NCI-H345 (cell line): ENCODE results near the gene SRBD1.

Experiments
- DNase-seq: peaks from one replicate; lab custom pipeline; 2025; lab: John Stamatoyannopoulos, UW

SRBD1 gene

DNA sequence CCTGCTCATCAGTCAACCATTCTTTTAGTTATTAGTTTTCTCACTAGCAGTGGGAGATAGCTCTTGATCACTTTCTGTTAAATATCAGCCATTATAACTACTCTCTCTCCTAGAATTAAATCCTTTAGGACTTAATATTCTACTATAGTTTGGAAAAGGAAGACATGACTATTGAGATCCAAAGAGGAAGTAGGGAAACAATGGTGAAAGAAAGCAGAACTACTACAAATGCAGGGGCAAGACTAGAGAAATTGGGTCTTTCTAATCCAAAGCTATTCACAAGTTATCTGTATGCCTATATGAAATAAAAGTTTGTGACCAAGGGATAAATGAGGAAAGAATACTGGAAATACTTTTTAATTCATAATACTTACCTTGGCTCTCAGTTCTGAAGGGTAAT is 65.1 kb downstream of the SRBD1 start:
- no peak for DNase-seq

DNA sequence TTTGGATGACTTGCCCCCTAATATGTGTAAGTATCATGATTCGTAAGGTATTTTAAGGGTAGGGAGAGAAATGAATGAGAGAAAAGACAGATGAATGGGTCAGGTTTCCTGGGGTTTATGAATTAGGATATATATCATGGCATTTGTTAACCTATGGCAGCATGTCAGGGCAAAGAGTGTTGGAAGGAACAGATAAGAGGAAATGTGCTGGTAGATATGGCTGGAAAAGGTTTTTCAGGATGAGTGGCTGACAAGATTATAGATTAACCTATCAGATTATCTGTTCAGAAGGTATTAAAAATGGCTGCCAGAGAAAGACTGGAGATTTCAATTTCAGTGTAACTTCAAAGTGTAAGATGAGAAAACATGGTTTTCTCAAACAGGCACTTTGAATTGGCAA is 67.8 kb downstream of the SRBD1 start:
- no peak for DNase-seq

DNA sequence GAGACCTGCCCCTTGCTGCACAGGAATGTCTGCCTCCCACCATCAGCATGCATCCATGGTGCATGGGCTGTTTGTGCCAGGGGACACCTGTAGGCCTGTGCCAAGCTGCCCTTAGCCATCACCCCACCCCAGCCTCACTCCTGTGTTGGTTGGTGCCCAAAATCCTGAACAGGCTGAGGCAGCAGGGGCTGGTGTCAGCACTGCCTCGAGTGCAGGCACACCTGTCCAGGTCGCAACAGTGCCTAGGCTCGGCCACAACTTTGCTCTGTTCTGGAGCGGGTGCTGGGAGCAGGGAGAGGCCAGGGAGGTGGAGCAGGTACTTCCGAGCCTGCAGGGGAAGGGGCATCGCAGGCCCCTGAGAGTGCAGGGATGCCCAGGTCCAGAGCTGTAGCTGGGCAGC is 69.1 kb downstream of the SRBD1 start:
- DNase-seq: no peak

DNA sequence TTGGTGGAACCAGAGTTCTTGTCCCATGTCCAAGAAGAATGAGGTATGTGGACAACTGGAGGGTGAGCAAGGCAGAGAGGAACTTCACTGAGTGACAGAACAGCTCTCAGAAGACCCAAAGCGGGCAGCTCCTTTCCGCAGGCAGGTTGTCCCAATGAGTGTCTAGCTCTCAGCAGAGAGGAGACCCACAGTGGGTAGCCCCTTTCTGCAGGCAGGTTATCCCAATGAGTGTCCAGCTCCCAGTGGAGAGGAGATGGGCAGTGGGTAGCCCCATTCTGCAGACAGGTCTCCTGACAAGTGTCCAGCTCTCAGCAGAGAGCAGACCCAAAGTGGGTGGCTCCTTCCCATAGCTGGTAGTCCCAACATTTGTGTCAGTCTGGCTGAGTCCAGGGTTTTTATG is 69.6 kb downstream of the SRBD1 start:
- DNase-seq: no peak

DNA sequence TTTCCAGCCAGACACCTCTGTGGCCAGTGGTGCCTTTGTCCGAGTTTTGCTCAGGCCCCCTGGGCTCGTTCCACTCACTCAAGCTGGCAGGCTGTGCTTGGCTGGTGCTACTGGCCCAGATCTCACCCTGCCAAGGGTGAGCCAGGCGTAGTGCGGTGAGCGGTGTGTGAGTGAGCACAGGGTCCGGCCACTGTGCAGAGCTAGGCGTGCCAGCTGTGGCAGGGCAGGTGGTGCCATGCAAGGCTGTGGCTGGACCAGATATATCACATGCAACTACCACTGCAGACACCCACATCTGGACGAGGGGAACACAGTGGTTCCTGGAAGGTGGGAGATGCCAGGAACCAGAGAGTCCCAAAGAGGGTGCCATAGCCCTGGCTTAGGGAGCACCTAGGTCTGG is 70.1 kb downstream of the SRBD1 start:
- DNase-seq: no peak

DNA sequence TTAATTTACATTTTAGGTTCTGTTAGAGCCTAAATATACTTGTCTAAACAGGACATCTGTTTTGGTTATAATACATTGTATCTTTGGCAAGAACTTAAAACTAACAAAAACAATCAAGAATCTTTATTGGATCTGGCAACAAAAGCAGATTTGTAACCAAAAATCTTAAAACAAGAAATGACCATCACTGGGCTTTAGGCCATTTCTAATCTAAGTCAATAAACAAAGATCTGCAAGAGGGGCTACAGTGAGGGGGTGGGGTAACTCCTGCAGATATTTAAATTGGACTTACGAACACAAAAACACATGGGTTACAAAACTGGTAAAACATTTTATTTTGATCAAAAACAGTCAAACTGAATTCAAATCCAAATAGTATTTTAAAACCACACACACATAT is 77.3 kb downstream of the SRBD1 start:
- DNase-seq: no peak

DNA sequence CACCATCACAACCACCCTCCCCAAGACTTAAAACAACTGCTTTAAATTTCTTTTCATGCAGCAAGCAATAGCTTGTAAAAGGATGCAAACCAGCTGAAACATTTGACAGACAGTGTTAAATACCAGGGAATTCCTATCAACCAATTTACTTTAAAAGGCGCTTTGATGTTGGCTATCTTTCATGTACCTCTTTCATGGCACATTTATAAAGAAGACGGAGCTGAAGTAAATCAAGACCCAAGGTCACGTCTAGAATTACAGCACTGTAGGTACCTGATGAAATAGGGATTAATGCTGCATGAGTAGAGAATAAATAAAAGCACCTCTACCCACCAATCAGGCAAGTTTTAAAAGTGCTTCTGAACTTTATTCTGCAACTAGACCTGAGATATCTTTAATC is 78.9 kb downstream of the SRBD1 start:
- DNase-seq: no peak

DNA sequence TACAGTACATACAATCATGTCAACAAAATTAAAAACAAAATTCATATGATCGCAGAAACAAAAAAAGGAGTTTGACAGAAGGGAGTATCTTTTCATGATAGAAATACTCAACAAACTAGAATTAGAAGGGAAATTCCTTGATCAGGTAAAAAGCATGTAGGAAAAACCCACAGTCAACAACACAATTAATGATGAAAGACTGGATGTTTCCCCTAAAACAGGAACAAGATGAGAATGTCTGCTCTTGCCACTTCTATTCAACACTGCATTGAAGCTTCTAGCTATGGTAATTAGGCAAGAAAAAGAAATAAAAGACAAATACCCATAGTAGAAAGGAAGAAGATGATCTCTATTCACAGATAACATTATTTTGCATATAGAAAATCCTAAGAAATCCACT is 87.1 kb downstream of the SRBD1 start:
- no peak for DNase-seq

DNA sequence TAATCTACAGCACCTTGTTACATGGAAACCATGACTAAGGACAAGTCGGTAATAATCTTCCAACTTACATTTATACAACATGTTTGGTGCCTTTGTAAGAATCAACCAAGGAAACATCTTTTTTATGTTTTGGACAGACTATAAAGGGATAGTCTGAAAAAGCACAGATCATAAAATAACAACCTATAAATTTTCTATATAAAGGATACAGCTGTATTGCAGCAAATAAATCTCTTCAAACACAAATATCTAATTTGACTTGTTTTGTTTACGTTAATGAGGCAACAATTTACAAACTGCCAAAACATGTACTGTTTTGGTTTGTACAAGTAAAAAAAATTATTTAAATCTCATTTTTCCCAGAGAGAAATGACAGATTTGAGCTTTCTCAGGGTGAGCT is 92.5 kb downstream of the SRBD1 start:
- DNase-seq: no peak

DNA sequence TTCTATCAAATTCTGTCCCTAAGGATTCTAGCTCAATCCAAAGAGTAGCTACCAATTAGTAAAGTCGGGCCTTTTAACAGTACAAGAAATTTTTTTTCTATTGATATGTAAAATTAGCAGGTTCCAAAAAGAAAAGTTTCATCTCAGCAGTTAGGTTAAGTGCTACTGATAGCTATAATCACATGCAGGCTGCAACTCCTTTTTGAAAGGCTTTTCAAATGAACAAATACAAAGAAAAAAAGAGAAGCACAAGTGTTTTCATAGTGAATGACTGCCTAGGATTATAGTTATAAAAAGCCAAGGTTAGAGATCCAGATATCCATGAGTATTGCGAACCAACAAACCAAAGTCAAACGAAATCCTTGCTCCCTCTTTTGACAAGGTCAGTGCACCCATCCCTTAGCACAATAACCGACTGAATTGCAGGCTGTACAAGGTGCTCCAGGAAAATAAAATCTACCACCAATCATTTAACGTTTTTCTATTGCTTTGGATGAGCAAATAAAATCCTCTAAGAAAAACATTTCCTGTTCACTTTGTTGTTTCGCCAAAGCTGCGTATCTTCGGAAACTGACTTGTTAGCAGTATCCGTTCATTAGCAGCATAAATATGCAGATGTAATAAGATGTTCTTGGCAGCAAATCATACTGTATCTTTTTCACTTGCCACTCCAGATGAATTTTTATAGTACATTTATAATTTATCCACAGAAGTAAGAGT is 100.2 kb downstream of the SRBD1 start:
- no peak for DNase-seq

DNA sequence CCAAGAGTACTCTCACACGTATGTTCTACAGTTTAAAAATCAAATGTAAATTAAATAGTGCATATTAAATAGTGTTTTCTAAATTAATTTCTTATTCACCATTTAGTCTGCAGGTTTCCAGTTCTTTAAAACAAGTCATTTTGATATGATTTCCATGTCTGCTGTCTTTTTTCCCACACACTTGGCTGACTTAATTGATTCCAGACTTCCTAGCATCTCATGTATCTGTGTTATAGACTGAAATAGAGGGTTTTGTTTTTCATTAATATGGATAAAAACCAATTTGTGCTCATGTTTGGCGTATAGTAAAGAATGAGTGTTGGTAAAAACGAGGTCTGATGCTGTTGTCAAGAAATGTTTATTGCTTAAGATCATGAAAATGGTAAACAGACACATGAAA is 104.3 kb downstream of the SRBD1 start:
- no peak for DNase-seq

DNA sequence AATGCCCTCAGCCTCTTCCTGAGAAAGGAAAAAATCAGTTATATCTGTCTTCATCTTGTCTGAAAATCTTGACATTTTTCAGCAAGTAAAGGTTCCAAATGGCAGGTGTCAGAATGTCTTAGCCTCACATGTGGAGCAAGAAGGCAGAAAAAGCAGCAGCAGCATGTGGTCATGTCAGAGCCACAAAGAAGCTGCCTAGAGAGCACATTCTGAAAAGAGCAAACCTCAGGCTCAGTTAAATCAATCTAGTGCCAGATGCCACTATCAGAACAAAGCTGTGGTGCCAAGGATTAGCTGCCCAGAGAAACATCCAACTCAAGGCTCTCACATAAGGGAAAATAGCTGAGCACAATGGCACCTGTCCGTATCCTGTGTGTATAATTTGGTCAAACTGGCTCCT is 105.9 kb downstream of the SRBD1 start:
- no peak for DNase-seq

DNA sequence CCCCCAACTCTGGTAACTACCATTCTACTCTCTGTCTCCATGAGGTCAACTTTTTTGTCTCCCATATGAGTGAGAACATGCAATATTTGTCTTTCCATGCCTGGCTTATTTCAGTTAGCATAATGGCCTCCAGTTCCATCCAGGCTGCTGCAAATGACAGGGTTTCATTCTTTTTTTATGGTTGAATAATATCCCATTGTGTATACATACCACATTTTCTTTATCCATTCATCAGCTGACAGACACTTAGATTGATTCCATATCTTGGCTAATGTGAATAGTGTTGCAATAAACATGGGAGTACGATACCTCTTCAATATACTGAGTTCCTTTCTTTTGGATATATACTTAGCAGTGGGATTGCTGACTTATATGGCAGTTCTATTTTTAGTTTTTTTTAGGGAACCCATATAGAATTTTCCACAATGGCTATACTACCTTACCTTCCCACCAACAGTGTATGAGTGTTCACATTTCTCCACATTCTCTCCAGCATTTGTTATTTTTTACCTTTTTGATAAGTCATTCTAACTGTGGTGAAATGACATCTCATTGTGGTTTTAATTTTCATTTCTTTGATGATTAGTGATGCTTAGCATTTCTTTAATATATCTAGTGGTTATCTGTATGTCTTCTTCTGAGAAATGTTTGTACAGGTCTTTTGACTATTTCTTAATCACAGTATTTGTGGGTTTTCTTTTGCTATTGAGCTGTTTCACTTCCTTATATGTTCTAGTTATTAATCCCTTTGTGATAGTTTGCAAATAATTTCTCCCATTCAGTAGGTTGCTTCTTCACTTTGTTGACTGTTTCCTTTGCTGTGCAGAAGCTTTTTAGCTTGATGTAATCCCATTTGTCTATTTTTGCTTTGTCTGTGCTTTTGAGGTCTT is 112.2 kb downstream of the SRBD1 start:
- peak; percentile 39 for DNase-seq

DNA sequence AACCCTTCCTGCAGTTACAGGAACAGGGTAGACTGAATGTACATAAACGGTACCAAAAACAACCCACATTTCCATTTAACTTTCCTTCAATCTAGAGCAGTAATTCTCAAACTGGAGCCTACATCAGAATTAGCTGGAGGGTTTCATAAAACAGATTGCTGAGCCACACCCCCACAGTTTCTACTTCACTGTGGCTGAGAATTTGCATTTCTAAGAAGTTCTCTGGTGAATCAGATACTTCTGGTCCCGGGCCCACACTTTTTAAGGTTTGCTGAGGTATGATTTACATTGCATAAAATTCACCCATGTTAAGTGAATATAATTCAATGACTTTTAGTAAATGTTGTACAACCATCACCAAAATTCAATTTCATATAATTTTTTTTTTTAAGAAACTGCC is 113.7 kb downstream of the SRBD1 start:
- DNase-seq: no peak

DNA sequence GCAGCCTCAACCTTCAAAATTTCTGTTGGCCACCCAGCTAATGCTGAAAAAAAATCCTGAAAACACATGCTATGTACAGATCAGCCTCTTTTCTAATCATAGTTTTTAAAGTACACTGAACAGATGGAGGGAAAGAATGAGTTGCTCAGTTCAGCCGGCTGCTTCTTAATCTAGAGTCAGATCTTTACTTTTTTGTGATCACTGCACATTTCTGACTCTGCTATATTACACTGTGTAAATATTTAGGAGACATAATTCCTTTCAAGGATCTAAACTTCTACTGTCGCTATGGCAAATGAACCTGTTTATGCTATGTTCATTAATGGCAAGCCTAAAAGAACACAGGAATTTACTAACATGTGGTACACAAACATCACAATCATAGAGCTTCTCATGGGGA is 114.2 kb downstream of the SRBD1 start:
- no peak for DNase-seq

DNA sequence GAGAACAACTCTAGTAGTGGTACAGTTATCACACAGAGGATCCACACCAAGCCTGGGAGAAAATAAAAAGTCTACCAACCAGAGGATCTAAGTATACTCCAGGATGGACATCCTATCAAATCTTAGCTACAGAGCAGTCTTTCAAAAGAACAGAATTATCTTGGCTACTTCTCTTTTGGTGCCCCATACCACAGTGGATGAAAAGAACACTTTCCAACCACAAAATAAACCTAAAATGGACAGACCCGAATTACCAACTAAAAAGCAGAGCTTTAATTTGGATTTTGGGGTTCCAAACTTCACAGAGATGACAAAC is 116.1 kb downstream of the SRBD1 start:
- no peak for DNase-seq

DNA sequence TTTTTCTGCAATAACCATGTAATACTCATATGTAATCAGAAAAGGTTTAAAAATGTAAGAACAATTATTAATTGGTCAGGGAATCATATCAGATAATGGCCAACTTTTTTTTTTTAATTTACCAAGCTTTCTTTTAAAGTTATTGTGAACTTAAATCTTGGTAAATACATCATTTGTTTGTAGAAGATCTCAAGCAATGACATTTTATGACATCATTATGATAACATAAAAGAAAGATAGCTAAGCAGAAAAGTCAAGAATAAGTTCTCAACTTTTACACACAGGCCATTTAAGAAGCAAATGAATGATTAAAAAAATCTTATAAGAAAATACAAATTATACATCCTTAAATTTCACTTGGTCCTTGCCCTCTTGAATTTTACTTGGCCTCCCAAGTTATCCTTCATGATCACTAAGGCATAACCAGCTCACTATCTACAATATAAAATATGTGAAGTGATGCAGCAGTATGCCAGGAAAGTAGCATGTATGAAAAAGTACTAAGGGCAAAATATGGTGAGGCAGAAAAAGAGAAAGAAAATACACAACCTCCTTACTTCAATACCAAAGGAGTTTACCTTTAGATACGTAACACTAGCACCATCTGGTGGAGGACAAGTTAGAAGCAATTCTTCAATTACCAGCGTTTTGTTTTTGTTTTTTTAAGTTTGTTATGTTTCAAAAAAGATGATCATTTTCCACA is 116.6 kb downstream of the SRBD1 start:
- peak; percentile 72 for DNase-seq

DNA sequence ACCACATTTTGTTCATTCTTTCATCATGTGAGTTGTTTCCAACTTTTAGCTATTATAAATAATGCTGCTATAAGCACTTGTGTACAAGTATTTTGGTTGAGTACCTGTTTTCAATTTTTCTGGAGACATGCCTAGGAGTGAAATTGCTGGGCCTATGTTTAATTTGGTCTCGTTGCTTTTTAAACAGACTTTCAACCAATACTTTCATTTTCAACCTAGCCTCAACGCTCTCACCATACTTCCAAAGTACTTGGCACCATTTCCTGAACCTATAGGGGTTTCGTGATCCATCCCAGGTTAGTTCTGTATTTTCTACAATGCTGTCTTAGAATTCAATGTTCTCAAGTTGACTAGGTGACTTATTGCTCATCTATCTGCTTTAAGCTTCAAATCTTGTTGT is 126.1 kb downstream of the SRBD1 start:
- no peak for DNase-seq

DNA sequence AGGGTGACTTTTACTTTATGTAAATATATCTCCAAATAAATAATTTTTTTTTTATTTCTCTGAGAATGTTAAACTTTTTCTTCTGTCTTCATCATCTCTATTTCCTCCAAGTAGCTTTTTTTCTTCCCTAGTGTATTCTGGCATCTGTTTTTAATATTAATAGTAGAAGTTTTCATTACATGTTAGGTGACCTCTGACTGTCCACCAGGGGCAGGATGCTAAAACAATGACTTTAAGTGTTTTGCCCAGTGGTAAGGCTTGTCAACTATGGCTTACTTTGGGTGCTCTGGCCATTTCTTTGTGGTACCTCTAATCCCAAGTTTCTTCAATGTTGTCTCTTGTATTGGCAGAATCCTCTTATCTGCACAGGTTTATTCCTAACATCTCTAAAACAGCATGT is 127.1 kb downstream of the SRBD1 start:
- DNase-seq: no peak

DNA sequence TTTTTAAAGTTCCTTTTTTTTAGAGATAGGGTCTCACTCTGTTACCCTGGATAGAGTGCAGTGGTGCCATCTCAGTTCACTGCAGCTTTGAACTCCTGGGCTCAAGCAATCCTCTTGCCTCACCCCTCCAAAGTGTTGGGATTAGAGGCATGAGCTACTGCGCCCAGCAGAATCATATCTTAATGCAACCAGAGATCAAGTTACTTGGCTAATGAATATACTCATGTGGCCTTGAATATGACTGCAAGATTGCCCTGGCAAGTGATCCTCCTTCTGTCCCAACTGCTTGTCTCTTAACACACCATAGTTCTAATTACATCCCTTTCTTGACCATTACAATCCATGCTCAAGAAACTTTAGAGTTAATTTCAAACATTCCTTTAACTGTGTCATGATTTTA is 133.5 kb downstream of the SRBD1 start:
- DNase-seq: no peak

DNA sequence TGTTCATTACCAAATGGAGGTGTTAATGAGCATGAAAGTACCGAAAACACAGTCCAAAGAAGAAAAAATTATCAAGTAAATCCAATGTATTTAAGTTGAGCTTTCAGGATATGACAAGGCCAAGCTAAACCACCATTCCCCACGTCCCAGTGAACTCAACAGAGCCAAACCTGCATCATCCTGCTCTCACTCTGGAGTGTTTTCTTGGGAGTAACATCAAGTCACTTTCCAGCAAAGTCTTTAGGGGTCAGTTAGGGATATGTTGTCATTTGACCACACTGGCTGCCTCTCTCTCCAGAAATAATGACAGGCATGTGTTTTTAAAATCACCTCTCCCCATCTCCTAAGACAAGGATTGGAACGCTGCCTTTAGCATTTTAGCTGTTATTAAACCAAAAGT is 140.5 kb downstream of the SRBD1 start:
- no peak for DNase-seq

DNA sequence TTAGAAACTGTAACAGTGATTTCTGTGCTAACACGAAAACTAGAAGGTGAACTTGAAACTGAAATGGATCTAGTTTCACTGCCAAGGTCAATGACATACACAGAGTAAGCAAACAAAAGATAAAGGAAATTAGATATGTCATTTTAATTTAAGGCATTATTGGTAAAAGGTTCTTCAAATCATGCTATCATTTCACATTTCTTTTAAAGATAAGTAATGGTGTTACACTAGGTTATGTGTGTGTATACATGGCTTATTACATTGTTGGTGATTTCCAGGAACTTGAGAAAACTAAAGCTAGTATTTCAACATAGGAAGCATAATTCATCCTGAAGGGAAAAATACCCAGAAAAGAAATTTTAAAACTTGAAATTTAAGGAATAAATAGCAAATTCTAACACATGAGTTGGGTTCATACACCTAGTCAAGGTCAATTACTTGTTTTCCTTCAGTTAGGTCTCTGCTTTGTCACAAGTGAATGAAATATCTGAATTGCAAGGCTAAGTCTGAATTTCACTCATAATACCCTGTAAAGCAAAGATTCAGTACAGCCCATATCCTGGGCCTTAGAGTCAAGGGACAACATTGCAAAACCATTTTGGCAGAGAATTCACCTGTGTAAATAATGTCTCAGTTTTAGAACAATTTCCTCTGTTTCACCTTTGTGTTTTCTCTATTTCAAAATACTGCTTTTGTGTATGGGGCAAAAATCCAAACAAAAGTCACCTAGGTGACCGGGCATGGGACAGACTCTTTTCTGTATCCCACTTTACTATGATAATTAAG is 141.6 kb downstream of the SRBD1 start:
- DNase-seq: peak; percentile 80
